Activated T-helper 17 cell treated with anti-CD3 and anti-CD28 coated beads, Interleukin-2, amount 50 U/mL, for 72 hours (primary cell): ENCODE data around the gene RAB8B. TPM values are rescaled to one million over a fixed set of nuclear protein-coding genes. Genes with fewer than 3 reads are reported as not detected.

ENCODE experiments used
- ATAC-seq: fragments of 150-1000 bp; cut with Tn5 transposase; replicated peaks from 2 replicates; pipeline ENCODE4 v1.10.0; 2021; ENCODE audit warnings: mild to moderate bottlenecking, moderate library complexity
- H3K27ac Mint-ChIP-seq: one replicate; pipeline ENCODE4 v1.8.0; 2022; ENCODE audit warnings: mixed read lengths
- H3K27me3 Mint-ChIP-seq: one replicate; pipeline ENCODE4 v1.8.0; 2022; ENCODE audit warnings: mixed read lengths
- H3K36me3 Mint-ChIP-seq: one replicate; pipeline ENCODE4 v1.8.0; 2022; ENCODE audit warnings: low read depth, mild to moderate bottlenecking, mixed read lengths
- H3K4me1 Mint-ChIP-seq: one replicate; pipeline ENCODE4 v1.8.0; 2022; ENCODE audit warnings: mixed read lengths
- H3K4me3 Mint-ChIP-seq: one replicate; pipeline ENCODE4 v1.8.0; 2022; ENCODE audit warnings: mild to moderate bottlenecking, mixed read lengths
- H3K9me3 Mint-ChIP-seq: one replicate; pipeline ENCODE4 v1.8.0; 2022; ENCODE audit warnings: mixed read lengths
- total RNA-seq, 2 donors: library from RNA; stranded (reverse); gene quantifications; one replicate each; pipeline ENCODE4 v1.2.3, GENCODE V29; 2022

Gene RAB8B
- total RNA-seq, 2 donors from 2014 or later: 68.1 to 185 TPM

DNA sequence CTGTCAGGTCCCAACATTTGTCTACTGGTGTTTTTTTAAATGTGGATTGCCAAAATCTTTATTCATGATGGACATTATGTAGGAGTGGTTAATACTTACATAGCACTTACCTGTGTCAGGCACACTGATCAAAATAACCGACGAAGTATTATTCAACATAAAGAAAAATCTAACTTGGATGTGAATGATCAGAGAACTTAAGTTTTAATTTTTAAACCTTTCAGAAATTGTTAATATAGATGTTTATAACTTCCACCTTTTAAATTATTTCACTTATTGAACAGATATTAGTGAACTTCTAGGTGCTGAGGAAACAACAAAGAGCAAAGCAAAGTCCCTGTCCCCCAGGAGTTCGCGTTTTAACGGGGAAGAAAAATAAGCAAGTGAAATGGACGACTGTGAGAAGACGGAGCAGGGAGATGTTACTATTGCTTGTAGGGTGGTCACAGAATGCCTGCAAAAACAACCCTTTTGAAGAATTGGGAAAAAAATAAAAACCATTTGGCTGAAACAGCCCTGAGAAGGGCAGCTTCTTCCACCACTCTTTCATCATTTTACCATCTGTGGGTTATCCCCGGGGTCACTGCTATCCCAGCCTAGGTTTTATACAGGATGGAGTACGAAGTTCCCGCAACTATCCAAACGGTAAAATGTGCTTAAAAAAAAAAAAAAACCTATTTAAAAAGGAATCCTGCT, 87.1 kb downstream of the RAB8B start:
- Mint-ChIP-seq H3K36me3 (peaks cover 5% of the 10 kb centered on the region), H3K9me3 (no peaks in the 10 kb centered on the region)
- ATAC-seq: no peak

DNA sequence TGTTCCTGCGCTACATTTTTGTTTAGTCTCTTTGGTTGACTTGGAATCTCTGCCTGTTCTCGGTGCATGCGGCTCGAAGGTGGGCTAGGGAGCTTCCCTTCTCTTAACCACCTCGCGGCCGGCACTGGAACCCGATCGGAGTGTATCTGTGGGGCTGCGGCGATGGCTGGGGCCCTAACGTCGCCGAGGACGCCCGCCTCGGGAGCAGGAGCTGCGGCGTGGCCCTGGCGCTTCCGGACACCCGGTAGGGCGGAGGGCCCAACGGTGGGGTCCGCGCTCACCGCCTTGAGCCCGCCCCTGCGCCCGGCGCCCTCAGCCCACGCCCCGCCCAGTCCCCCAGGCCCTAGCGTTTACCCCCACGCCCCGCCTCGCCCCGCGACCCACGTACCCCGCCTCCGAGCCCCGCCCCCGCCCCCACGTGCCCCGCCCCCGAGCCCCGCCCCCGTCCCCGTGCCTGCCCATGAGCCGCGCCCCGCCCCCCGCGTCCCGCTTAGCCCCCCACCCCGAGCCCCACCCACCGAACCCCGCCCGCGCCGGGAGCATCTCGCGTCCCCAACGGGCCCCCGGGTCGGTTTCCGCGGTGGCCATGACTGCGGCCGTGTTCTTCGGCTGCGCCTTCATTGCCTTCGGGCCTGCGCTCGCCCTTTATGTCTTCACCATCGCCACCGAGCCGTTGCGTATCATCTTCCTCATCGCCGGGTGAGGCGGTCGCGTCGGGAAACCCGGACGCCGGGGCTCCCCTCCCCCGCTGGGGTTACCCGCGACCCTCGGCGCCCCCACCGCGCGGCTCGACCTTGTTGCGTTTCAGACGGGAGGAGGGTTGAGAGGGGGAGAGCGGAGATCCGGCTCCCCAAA, 87.9 kb downstream of the RAB8B start, which contains the start of gene APH1B:
Gene APH1B, plus strand, starts transcription at position 568 of the 855 bp plus-strand sequence. Its CDS starts 19 bp downstream, at position 587.
- Mint-ChIP-seq H3K27ac (peak within 1 kb of the TSS; percentile 77), H3K36me3 (peaks cover 5% of the 10 kb centered on the region), H3K4me3 (peak within 1 kb of the TSS; percentile 83), H3K9me3 (no peaks in the 10 kb centered on the region), H3K27me3 (no peaks in the 10 kb centered on the region), H3K4me1 (peaks cover 13% of the 10 kb centered on the region)
- peak; percentile 88 for ATAC-seq

More for the DNA sequence above, 87.1 kb downstream of the RAB8B start:
- Mint-ChIP-seq H3K4me1 (peaks cover 13% of the 10 kb centered on the region), H3K27me3 (no peaks in the 10 kb centered on the region), H3K4me3 (peak overlapping the region; percentile 83), H3K27ac (peak overlapping the region; percentile 77)

DNA sequence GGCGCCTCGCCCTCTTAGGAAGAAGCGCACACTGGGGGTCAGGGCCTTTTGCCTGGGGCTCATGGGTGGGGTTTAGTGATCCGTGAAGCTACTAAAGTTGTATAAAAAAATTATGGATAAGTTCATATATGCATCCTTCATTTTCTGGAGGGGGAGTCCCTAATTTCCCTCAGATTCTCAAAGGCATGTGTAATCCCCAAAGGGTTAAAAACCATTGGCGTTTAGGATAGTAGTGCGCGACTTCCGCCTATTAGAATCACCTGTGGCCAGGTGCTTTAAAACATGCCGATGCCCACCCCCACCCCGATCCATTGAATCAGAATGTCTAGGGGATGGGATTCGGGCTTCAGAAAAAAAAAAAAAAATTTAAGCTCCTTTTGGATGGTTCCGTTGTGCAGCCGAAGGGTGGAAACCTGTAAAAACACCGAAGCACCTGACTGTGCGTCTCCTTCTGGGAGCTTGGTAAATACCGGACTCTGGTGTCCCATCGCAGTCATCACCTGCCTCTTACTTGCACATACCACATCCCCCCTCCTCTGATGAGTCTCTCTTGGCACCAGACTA, 88.6 kb downstream of the RAB8B start:
- Mint-ChIP-seq H3K27me3 (no peaks in the 10 kb centered on the region), H3K27ac (peak overlapping the region; percentile 30), H3K4me3 (peak overlapping the region; percentile 83), H3K36me3 (peaks cover under 1% of the 10 kb centered on the region), H3K9me3 (no peaks in the 10 kb centered on the region), H3K4me1 (peaks cover 9% of the 10 kb centered on the region)
- no peak for ATAC-seq

DNA sequence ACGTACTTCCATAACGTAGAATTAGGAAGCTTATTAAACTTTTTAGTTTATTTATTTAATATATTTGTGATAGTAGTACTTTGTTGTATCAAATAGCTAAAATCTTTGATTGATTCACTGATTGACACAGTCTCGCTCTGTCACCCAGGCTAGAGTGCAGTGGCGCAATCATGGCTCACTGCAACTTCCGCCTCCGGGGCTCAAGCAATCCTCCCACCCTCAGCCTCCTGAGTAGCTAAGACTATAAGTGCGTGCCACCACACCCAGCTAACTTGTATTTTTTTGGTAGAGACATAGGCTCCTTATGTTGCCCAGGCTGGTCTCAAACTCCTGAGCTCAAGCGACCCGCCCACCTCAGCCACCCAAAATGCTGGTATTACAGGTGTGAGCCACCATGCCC, 93.7 kb downstream of the RAB8B start:
- Mint-ChIP-seq H3K9me3 (no peaks in the 10 kb centered on the region), H3K4me3 (no peak overlapping the region), H3K27ac (no peak overlapping the region), H3K27me3 (no peaks in the 10 kb centered on the region), H3K36me3 (peaks cover 26% of the 10 kb centered on the region), H3K4me1 (no peaks in the 10 kb centered on the region)
- ATAC-seq: no peak

DNA sequence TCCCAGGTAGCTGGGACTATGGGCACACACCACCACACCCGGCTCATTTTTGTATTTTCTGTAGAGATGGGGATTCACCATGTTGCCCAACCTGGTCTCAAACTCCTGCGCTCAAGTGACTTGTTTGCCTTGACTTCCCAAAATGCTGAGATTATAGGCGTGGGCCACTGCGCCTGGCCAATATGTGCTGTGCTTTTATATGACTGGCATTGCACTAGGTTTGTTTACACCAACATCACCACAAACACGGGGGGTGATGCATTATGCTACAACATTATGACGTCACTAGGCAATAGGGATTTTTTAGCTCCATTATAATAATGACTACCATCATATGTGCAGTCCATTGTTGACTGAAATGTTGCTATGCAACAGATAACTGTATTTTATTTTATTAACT, 94.9 kb downstream of the RAB8B start:
- Mint-ChIP-seq H3K4me1 (peaks cover 5% of the 10 kb centered on the region), H3K27me3 (no peaks in the 10 kb centered on the region), H3K4me3 (no peak overlapping the region), H3K36me3 (peaks cover 26% of the 10 kb centered on the region), H3K9me3 (no peaks in the 10 kb centered on the region), H3K27ac (peak overlapping the region; percentile 56)
- peak; percentile 52 for ATAC-seq

DNA sequence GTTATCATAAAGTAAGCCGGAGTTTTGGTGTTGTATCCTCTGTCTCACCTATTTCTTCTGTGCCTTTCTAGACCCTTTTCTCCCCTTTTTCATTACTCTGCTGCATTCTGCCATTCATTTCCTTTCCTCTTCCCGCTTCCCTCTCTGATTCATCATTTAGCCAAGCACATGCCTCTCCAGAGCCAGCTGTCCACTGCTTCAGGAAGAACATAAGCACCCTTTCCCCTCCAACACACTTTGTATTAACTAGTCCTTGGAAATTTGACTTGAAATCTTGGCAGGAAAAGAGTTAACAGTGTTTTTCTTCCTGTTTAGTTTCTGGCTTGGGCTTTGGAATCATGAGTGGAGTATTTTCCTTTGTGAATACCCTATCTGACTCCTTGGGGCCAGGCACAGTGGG, 97.7 kb downstream of the RAB8B start:
- Mint-ChIP-seq H3K4me3 (no peak overlapping the region), H3K27ac (peak overlapping the region; percentile 6)
- no peak for ATAC-seq

DNA sequence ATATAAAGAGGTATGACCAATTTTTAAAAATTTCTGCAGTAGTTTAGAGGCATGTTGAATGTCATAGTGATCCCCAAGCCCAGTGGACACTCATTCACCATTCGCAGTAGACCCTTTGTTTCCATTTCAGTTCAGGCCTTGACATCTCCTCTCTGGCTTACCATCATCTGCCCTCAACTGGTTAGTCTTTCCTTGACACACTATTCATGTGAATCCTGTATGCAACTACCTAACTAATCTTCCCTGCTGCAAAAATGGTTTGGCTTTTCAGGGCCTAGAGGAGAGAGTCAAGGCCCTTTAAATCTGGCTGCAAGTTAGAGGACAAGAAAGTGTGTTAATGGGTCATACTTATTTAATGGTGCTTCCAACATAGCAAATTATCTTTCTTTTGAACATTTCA, 98.9 kb downstream of the RAB8B start:
- Mint-ChIP-seq H3K36me3 (peaks cover 25% of the 10 kb centered on the region), H3K9me3 (no peaks in the 10 kb centered on the region), H3K27me3 (no peaks in the 10 kb centered on the region), H3K27ac (peak overlapping the region; percentile 60), H3K4me3 (peak overlapping the region; percentile 25), H3K4me1 (peaks cover 5% of the 10 kb centered on the region)
- no peak for ATAC-seq

More for the DNA sequence above, 97.7 kb downstream of the RAB8B start:
- Mint-ChIP-seq H3K36me3 (peaks cover 26% of the 10 kb centered on the region), H3K27me3 (no peaks in the 10 kb centered on the region), H3K4me1 (peaks cover 5% of the 10 kb centered on the region), H3K9me3 (no peaks in the 10 kb centered on the region)

DNA sequence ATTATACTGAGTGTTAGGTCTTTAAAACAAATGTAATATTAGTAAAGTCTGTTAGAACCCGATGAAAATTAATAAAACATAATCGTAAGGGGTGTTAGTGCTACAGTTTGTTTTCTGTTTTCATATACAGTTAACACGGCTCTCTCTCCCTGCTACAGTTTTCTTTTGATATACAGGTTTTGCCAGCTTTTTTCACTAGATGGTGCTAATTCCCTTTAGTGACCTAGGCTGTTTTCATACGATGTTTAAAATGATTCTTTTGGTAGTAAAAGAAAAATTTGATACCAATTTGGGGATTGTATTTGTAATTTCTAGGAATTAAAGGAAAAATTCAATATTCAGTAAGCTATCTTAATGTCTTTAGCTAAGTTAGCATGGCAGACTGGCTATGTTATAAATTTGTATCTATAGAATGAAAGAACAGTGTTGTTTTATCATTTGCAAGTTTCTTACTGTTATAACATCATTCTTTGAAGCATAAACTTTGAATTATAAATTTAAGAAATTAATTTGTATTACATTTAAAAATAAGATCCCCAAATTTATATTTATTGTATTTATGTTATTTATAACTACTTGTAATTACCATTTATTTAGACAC, 99.5 kb downstream of the RAB8B start:
- peak; percentile 67 for ATAC-seq
- Mint-ChIP-seq H3K9me3 (no peaks in the 10 kb centered on the region), H3K4me3 (peak overlapping the region; percentile 25), H3K36me3 (peaks cover 19% of the 10 kb centered on the region), H3K27me3 (no peaks in the 10 kb centered on the region), H3K4me1 (peaks cover 5% of the 10 kb centered on the region), H3K27ac (peak overlapping the region; percentile 60)

DNA sequence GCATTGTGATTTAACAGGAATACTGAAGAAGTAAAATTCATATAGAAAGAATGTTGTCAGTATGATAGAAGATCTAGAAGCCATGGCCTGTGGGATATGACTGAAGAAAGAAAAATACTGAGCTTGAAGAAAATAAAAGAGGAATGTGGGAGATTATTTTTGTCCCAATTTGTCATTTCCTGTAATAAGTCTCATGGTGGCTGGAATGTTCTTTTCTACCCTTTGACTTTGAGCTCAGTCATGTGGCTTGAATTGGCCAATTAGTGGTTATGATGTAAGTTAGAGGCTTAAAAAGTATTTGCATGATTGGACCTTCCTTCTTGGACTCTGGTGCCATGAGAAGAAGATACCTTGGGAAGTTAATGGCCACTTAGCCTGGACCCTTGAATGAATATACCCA, 102.1 kb downstream of the RAB8B start:
- ATAC-seq: no peak
- Mint-ChIP-seq H3K27me3 (no peaks in the 10 kb centered on the region), H3K36me3 (peaks cover 8% of the 10 kb centered on the region), H3K4me3 (no peak overlapping the region), H3K27ac (no peak overlapping the region), H3K9me3 (no peaks in the 10 kb centered on the region), H3K4me1 (peaks cover 14% of the 10 kb centered on the region)

DNA sequence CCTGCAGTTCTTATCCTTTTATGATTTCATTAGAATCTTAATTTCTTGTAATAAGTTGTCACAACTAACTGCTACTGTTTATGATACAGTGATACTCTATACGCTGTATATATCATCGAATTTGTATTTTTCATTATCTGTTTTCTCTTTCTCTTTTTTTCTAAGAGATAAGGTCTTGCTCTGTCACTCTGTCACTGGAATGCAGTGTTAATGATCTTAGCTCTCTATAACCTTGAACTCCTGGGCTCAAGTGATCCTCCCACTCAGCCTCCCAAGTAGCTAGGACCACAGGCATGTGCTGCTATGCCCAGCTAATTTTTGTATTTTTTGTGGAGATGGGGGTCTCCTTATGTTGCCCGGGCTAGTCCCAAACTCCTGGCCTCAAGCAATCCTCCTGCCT, 102.8 kb downstream of the RAB8B start:
- Mint-ChIP-seq H3K36me3 (peaks cover 1% of the 10 kb centered on the region), H3K27ac (peak overlapping the region; percentile 30), H3K4me3 (no peak overlapping the region), H3K27me3 (no peaks in the 10 kb centered on the region), H3K9me3 (no peaks in the 10 kb centered on the region), H3K4me1 (peaks cover 15% of the 10 kb centered on the region)
- no peak for ATAC-seq

DNA sequence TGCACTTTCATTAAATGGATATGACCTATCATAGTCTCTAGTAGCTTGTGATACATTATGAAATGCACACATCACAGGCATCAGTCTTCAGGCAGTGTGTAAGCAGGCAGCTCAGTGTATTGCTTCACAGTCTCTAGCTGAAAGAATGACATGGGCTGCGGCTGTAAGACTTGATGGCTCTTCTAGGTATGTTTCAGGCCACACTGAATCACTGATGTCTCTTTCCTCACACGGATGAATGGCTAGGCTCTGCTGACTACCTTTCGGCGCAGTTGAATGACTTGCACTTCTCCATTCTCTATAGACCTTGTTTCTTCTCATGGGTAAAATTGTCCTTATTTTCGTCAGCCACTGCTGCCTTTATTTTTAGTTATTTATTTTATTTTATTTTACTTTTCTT, 103.4 kb downstream of the RAB8B start:
- Mint-ChIP-seq H3K4me3 (no peak overlapping the region), H3K27ac (peak overlapping the region; percentile 30), H3K36me3 (no peaks in the 10 kb centered on the region), H3K27me3 (no peaks in the 10 kb centered on the region), H3K9me3 (no peaks in the 10 kb centered on the region), H3K4me1 (peaks cover 15% of the 10 kb centered on the region)
- ATAC-seq: no peak

DNA sequence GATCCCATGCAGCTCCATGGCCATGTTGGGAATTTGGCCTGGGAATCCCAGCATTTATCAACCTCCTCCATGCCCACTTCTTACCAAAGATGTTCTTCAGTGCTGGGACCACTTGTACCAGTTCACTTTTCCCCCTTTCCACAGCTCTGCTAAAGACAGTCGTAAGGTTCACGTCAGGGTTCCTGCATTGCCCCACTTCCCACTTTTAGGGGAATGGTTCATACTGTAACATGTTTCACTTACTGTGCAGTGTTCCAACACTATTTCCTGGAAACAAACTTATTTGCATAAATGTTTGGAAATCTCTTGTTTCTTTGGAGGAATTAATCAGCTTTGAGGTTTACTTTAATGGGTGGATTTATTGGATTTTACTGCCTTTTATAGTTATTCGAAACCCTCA, 105.0 kb downstream of the RAB8B start:
- Mint-ChIP-seq H3K27me3 (no peaks in the 10 kb centered on the region), H3K4me3 (no peak overlapping the region), H3K36me3 (no peaks in the 10 kb centered on the region), H3K27ac (no peak overlapping the region), H3K9me3 (no peaks in the 10 kb centered on the region), H3K4me1 (peaks cover 10% of the 10 kb centered on the region)
- no peak for ATAC-seq

DNA sequence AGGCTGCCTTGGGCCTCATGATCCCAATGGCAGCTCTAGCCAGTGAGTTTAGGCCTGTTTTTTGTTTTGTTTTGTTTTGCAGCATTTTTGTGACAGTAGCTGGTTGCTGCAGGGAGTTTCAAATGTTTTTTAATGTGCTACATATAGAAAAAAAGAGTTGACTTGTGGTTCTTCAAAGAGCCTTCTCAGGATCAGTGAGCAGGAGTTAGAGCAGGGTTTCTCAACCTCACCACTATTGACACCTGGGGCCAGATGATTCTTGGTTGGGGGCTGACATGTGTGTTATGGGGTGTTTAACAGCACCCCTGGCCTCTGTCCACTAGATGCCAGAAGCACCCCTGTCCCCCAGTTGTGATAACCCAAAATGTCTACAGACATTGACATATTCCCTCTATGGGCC, 105.9 kb downstream of the RAB8B start:
- Mint-ChIP-seq H3K27me3 (no peaks in the 10 kb centered on the region), H3K27ac (no peak overlapping the region)

DNA sequence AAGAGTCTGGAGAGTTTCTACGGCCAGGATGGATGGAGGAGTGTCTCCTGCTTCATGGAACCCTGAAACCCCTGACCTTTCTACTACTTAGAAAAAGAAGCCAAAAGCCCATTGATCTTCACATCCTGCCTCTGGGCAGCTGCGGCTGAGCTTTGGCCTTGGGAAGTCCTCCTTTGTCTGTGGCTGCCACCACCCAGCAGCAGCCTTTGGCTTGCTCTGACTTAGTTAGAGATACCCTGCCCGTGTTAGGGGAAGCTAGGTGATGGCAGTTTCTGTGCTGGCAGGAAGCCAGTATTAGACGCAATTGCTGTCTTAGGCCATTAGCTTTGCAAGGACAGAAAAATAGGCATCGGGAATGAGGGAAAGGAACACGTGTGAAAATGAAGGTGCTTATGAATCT, 106.8 kb downstream of the RAB8B start:
- ATAC-seq: no peak
- no peak overlapping the region for H3K4me3 Mint-ChIP-seq

More for the DNA sequence above, 105.9 kb downstream of the RAB8B start:
- Mint-ChIP-seq H3K4me3 (no peak overlapping the region), H3K9me3 (no peaks in the 10 kb centered on the region), H3K4me1 (peaks cover 10% of the 10 kb centered on the region), H3K36me3 (peaks cover 1% of the 10 kb centered on the region)
- ATAC-seq: no peak

More for the DNA sequence above, 106.8 kb downstream of the RAB8B start:
- Mint-ChIP-seq H3K9me3 (no peaks in the 10 kb centered on the region), H3K27me3 (no peaks in the 10 kb centered on the region), H3K36me3 (peaks cover 10% of the 10 kb centered on the region), H3K27ac (peak overlapping the region; percentile 73), H3K4me1 (peaks cover 10% of the 10 kb centered on the region)
